ENCODE results near the gene NTRK2.
A peak's percentile ranks its signal among the peaks of the same experiment; 100 is the strongest.
"Not testable (repeated sequence)": the region's sequence is repeated elsewhere in the genome, so short reads cannot be mapped to it uniquely, and the experiment has no call there.

The NTRK2 gene

DNA sequence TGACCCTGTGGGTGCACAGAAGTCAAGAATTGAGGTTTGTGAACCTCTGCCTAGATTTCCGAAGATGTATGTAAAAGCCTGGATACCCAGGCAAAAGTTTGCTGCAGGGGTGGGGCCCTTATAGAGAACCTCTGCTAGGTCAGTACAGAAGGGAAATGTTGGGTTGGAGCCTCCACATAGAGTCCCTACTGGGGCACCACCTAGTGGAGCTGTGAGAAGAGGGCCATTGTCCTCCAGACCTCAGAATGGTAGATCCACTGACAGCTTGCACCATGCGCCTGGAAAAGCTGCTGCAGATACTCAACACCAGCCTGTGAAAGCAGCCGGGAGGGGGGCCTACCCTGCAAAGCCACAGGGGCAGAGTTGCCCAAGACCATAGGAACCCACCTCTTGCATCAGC, 399.9 kb downstream of the NTRK2 start:
- H3K4me3 ChIP-seq (ENCODE audit: low read depth, low read length); DNase-seq (ENCODE audit: low read depth): not testable (repeated sequence)
- TF ChIP-seq, protein P1, sequence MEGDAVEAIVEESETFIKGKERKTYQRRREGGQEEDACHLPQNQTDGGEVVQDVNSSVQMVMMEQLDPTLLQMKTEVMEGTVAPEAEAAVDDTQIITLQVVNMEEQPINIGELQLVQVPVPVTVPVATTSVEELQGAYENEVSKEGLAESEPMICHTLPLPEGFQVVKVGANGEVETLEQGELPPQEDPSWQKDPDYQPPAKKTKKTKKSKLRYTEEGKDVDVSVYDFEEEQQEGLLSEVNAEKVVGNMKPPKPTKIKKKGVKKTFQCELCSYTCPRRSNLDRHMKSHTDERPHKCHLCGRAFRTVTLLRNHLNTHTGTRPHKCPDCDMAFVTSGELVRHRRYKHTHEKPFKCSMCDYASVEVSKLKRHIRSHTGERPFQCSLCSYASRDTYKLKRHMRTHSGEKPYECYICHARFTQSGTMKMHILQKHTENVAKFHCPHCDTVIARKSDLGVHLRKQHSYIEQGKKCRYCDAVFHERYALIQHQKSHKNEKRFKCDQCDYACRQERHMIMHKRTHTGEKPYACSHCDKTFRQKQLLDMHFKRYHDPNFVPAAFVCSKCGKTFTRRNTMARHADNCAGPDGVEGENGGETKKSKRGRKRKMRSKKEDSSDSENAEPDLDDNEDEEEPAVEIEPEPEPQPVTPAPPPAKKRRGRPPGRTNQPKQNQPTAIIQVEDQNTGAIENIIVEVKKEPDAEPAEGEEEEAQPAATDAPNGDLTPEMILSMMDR (IDR thresholded peaks at IDR 0.05; ENCODE audit: low read depth, low read length, missing control alignments): peak; percentile 39

Data from GM12864 (cell line).